Measurements from ENCODE around the gene DOCK10.

- no peak for TF ChIP-seq CTCF (conservative IDR thresholded peaks at IDR 0.05 in 1 of 2, IDR thresholded peaks at IDR 0.05 in 1 of 2; ENCODE audit: low read depth in 1 of 2, low read length in 2 of 2)
- no peak for TF ChIP-seq EZH2 (IDR thresholded peaks at IDR 0.05; ENCODE audit: low read length, missing control alignments)
Observed at GRCh38 chr2:224995419-224995818, 46.8 kb downstream of the DOCK10 start.
